Gastrocnemius medialis (tissue), 4 donors: ENCODE data around the gene GRIN2A. TPM values are rescaled to one million over a fixed set of nuclear protein-coding genes. Genes with fewer than 3 reads are reported as not detected.

ENCODE experiments used
- ATAC-seq, 2 donors: fragments of 150-250 bp; one replicate each; pipeline ENCODE4 v1.9.1; 2016
- DNase-seq, 2 donors: peaks; one replicate each; pipeline ENCODE4 v3.0.0-alpha.2; 2019
- H3K27ac ChIP-seq, 4 donors: fragments of 200-600 bp; sonication (generic); 1 replicate in 1 of 4; 2 replicates in 3 of 4; pipeline ENCODE4 v1.5.1; 2016 to 2018; ENCODE audit warnings: mild to moderate bottlenecking in 2 of 4, moderate library complexity in 1 of 4
- H3K27me3 ChIP-seq, 3 donors: fragments of 200-600 bp; sonication (generic) in 2 of 3; 1 replicate in 1 of 3; 2 replicates in 2 of 3; pipeline versions ENCODE4 v1.5.1 to v1.6.0; 2016 to 2019; ENCODE audit warnings: mild to moderate bottlenecking in 1 of 3, moderate library complexity in 1 of 3
- H3K36me3 ChIP-seq, 2 donors: fragments of 200-600 bp; sonication (generic) in 1 of 2; one replicate each; pipeline ENCODE4 v1.5.1; 2017 to 2018
- H3K4me1 ChIP-seq, 2 donors: fragments of 200-600 bp; sonication (generic) in 1 of 2; one replicate each; pipeline ENCODE4 v1.5.1; 2016 to 2017; ENCODE audit warnings: mild to moderate bottlenecking in 2 of 2
- H3K4me3 ChIP-seq, 4 donors: fragments of 200-600 bp; sonication (generic) in 3 of 4; 1 replicate in 1 of 4; 2 replicates in 3 of 4; pipeline ENCODE4 v1.5.1; 2016 to 2019; ENCODE audit warnings: mild to moderate bottlenecking in 2 of 4
- H3K9me3 ChIP-seq, 3 donors: fragments of 200-600 bp; sonication (generic) in 2 of 3; 1 replicate in 1 of 3; 2 replicates in 2 of 3; pipeline ENCODE4 v1.5.1; 2016 to 2019
- POLR2A ChIP-seq, 2 donors: fragments of 450-650 bp; IDR thresholded peaks; one replicate each; pipeline ENCODE4 v1.6.1; 2017; ENCODE audit warnings: antibody characterized with exemption in 2 of 2, mild to moderate bottlenecking in 2 of 2, moderate library complexity in 2 of 2
- in situ Hi-C, 4 donors: fragments of 200-750 bp; cut with MboI; loops; one replicate each; pipeline versions ENCODE4 v1.15.0 to v1.8.0; 2017; ENCODE audit warnings: low sequenced_read_pairs in 4 of 4
- intact Hi-C: fragments of 100-400 bp; cut with DNase I; formaldehyde crosslinking; loops from one replicate; pipeline ENCODE4 v1.15.1; 2023; ENCODE audit warnings: low total_unique reads
- total RNA-seq, 4 donors: library from RNA; depleted of rRNA; stranded (reverse); fragments of >200 nt; gene quantifications; one replicate each; pipeline versions ENCODE4 v1.1.0 to v1.2.3, GENCODE V29; 2016
- TF ChIP-seq, protein P1 (sequence below), 5 experiments: fragments of 450-650 bp in 3 of 5; fragments of 200-600 bp in 2 of 5; sonication (generic) in 2 of 5; IDR thresholded peaks in 4 of 5; conservative IDR thresholded peaks in 1 of 5; 1 replicate in 4 of 5; 2 replicates in 1 of 5; pipeline ENCODE4 v1.5.1; 2016 to 2019; ENCODE audit warnings: antibody characterized with exemption in 5 of 5, mild to moderate bottlenecking in 3 of 5, moderate library complexity in 3 of 5

GRIN2A gene
- total RNA-seq, 4 donors from 2014 or later, result 0.13 to 0.87 TPM; not detected in 2

DNA sequence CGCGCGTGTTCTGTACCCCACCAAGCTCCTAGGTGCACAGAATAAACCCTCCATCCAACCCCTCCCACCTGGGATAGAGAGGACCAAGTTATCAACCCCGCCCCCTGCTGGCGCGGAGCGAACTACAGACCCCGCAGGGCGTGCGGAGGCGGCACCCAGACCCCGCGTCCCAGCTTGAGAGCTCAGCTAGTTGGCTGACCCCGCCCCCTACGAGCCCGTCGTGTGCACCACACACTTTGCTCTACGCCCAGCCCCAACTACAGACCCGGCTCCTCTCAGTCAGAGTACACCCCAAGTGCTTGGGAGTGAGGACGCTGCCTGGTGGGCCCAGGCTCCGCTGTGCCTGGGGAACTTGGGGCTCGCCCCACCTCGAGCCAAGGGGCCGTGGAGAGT, 1.5 kb downstream of the GRIN2A start:
- Histone ChIP-seq H3K27ac (no peak overlapping the region), H3K4me1 (peaks cover 0 to 8% of the 10 kb centered on the region in 2 donors)
- intact Hi-C loops, result loop anchor here (5.0 kb wide), 2 partner anchors 1018 to 1613 kb away; no protein-coding TSS in a partner anchor

DNA sequence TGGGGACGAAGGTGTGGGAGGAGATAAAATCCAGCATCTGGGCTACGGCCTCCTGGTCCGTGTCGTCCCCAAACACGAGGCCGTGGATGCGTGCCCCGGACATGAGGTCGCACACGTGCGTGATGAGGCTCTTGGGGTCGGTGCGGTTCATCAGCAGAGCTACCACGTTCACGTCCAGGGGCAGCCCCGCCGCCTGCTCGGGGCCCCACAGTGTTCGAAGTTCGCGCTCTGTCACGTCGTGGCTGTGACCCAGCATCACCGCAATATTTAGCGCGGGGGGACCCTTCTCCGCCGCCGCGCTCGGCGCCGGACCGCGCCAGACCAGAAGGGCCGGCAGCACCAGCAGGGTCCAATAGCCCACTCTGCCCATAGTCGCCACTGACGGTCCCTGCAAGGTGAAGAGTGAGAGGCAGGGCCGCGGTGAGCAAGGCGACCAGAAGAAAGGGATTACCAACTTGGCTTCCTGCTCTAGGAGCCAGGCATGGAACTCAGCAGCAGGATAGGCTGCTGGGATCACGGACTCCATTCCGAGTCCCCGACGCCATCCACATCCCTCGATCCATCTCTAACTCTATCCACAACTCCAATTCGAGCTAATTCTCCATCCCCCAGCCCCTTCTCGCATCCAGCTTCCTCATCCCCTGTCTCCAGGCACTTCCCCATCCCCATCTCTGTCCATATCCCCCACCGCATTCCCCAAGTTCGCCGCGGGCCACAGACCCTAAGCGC, 2.0 kb downstream of the GRIN2A start:
- in situ Hi-C loops, result loop anchor here in 2 of 4 donors (10.0 to 25.0 kb wide), 3 partner anchors 535 to 1018 kb away; no protein-coding TSS in a partner anchor
- Histone ChIP-seq H3K9me3 (no peaks in the 10 kb centered on the region), H3K27me3 (peaks cover 26 to 45% (median 44%) of the 10 kb centered on the region in 3 donors), H3K4me1 (peaks cover 0 to 8% of the 10 kb centered on the region in 2 donors), H3K4me3 (no peak overlapping the region), H3K27ac (no peak overlapping the region), H3K36me3 (no peaks in the 10 kb centered on the region)
- DNase-seq, result no peak
- TF ChIP-seq POLR2A (IDR thresholded peaks at IDR 0.05), result no peak
- TF ChIP-seq, protein P1, sequence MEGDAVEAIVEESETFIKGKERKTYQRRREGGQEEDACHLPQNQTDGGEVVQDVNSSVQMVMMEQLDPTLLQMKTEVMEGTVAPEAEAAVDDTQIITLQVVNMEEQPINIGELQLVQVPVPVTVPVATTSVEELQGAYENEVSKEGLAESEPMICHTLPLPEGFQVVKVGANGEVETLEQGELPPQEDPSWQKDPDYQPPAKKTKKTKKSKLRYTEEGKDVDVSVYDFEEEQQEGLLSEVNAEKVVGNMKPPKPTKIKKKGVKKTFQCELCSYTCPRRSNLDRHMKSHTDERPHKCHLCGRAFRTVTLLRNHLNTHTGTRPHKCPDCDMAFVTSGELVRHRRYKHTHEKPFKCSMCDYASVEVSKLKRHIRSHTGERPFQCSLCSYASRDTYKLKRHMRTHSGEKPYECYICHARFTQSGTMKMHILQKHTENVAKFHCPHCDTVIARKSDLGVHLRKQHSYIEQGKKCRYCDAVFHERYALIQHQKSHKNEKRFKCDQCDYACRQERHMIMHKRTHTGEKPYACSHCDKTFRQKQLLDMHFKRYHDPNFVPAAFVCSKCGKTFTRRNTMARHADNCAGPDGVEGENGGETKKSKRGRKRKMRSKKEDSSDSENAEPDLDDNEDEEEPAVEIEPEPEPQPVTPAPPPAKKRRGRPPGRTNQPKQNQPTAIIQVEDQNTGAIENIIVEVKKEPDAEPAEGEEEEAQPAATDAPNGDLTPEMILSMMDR (IDR thresholded peaks at IDR 0.05 in 4 of 5, conservative IDR thresholded peaks at IDR 0.05 in 1 of 5), result no peak
- ATAC-seq, result no peak
- intact Hi-C loops, result loop anchor here (5.0 kb wide), 2 partner anchors 1018 to 1613 kb away; no protein-coding TSS in a partner anchor

More for the DNA sequence above, 1.5 kb downstream of the GRIN2A start:
- ATAC-seq (no peak), DNase-seq (no peak)
- TF ChIP-seq, protein P1 (IDR thresholded peaks at IDR 0.05 in 4 of 5, conservative IDR thresholded peaks at IDR 0.05 in 1 of 5), result no peak
- no peak for TF ChIP-seq POLR2A (IDR thresholded peaks at IDR 0.05)
- in situ Hi-C loops, result loop anchor here in 2 of 4 donors (10.0 to 25.0 kb wide), 3 partner anchors 536 to 1018 kb away; no protein-coding TSS in a partner anchor
- Histone ChIP-seq H3K4me3 (no peak overlapping the region), H3K9me3 (no peaks in the 10 kb centered on the region), H3K27me3 (peaks cover 27 to 45% (median 44%) of the 10 kb centered on the region in 3 donors), H3K36me3 (no peaks in the 10 kb centered on the region)

DNA sequence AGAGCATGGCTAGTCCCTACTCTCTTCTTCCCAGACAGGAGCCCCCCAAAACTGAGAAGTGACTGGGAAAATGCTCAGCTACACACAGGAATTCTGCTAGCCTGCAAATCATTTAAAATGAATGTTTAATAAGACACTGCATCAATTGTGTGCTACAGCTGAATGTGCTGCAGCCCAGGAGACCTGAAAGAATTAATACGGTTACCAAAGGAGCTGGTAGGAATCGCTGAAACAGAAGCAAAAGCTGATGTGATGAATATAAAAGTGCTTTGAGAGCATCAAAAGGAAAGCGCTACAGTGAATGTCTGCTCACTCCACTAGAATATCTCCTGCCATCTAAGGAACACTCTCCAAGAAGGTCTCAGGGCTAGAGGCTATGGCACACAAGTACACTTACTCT, 3.7 kb downstream of the GRIN2A start:
- in situ Hi-C loops (loop anchor here in 1 of 4 donors (25.0 kb wide), 2 partner anchors 916 to 1016 kb away; no protein-coding TSS in a partner anchor), intact Hi-C loops (no loop called here)
- Histone ChIP-seq H3K36me3 (no peaks in the 10 kb centered on the region), H3K9me3 (no peaks in the 10 kb centered on the region), H3K4me3 (no peak overlapping the region), H3K27ac (no peak overlapping the region), H3K27me3 (peaks cover 16 to 38% (median 35%) of the 10 kb centered on the region in 3 donors), H3K4me1 (peaks cover 0 to 8% of the 10 kb centered on the region in 2 donors)
- TF ChIP-seq, protein P1 (IDR thresholded peaks at IDR 0.05 in 4 of 5, conservative IDR thresholded peaks at IDR 0.05 in 1 of 5), result no peak
- no peak for TF ChIP-seq POLR2A (IDR thresholded peaks at IDR 0.05)
- DNase-seq (no peak), ATAC-seq (no peak)

DNA sequence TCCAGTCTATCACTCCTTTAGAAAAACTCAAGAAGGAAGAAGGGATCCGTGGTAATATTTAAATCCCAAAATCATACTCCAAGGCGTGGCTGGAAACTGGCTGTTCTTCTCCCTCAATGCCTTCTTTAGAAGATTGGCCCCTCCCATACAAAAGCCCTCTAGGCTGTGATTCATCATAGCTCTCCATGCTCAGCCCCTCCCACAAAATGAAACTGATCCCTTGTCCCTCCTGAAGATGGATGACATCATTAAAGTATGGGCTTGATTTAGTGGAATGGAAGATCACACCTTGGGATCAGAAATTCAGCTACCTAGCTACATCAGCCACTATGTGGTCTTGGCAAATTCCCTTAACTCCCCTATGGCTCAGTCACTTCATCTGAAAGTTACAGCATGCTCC, 4.1 kb downstream of the GRIN2A start:
- no peak for TF ChIP-seq POLR2A (IDR thresholded peaks at IDR 0.05)
- TF ChIP-seq, protein P1 (IDR thresholded peaks at IDR 0.05 in 4 of 5, conservative IDR thresholded peaks at IDR 0.05 in 1 of 5), result no peak
- no peaks in the 10 kb centered on the region for H3K9me3 ChIP-seq
- in situ Hi-C loops, result loop anchor here in 1 of 4 donors (25.0 kb wide), 2 partner anchors 916 to 1016 kb away; no protein-coding TSS in a partner anchor
- H3K4me1 ChIP-seq, result peaks cover 0 to 8% of the 10 kb centered on the region in 2 donors
- DNase-seq (no peak), ATAC-seq (no peak)
- H3K4me3 ChIP-seq, result no peak overlapping the region
- H3K27ac ChIP-seq, result no peak overlapping the region
- peaks cover 15 to 33% (median 33%) of the 10 kb centered on the region in 3 donors for H3K27me3 ChIP-seq
- no peaks in the 10 kb centered on the region for H3K36me3 ChIP-seq
- intact Hi-C loops, result no loop called here
